OCI-LY7 (cell line): ENCODE results near the gene ODAPH.

Experiments
- EZH2phosphoT487 ChIP-seq: fragments of 200-600 bp; sonication (generic); IDR thresholded peaks from 2 replicates; pipeline ENCODE4 v1.6.1; 2018; ENCODE audit warnings: low read depth, borderline replicate concordance, mild to moderate bottlenecking, mixed run types, antibody characterized with exemption, low read length, moderate library complexity, mixed read lengths
- TF ChIP-seq, protein P1 (sequence below): fragments of 200-600 bp; sonication (generic); conservative IDR thresholded peaks from 2 replicates; pipeline ENCODE4 v1.5.1; 2014; ENCODE audit warnings: mild to moderate bottlenecking, antibody characterized with exemption, low read length, moderate library complexity, mixed read lengths

DNA sequence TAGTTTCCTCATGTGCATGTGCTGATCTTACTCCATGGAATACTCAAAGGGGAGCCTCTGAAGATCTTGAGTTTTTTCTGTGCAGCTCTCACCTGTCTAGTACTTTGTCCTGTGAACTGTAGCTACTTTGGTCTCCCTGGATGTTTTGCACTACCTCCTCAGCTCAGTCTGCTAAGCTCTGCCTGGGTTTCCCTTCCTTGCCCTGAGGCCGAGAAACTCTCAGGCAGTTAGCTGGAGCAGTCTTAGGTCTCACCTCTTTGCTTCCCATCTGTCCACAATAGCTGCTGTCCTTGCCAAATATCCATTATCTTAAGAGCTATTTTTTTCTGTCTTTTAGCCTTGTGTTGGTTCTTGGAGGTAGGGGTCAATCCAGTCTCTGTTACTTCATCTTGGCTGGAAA, 30.0 kb upstream of the ODAPH start:
- TF ChIP-seq, protein P1, sequence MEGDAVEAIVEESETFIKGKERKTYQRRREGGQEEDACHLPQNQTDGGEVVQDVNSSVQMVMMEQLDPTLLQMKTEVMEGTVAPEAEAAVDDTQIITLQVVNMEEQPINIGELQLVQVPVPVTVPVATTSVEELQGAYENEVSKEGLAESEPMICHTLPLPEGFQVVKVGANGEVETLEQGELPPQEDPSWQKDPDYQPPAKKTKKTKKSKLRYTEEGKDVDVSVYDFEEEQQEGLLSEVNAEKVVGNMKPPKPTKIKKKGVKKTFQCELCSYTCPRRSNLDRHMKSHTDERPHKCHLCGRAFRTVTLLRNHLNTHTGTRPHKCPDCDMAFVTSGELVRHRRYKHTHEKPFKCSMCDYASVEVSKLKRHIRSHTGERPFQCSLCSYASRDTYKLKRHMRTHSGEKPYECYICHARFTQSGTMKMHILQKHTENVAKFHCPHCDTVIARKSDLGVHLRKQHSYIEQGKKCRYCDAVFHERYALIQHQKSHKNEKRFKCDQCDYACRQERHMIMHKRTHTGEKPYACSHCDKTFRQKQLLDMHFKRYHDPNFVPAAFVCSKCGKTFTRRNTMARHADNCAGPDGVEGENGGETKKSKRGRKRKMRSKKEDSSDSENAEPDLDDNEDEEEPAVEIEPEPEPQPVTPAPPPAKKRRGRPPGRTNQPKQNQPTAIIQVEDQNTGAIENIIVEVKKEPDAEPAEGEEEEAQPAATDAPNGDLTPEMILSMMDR: no peak
- no peak for TF ChIP-seq EZH2phosphoT487
